GM23338 (cell line): ENCODE results near the gene KSR2. TPM values are rescaled to one million over a fixed set of nuclear protein-coding genes. Genes with fewer than 3 reads are reported as not detected.

Experiments used
- ATAC-seq: fragments of 200-7000 bp; cut with Tn5 transposase; 3 replicates; pipeline ENCODE4 v1.9.1; 2020
- DNase-seq: peaks from one replicate; pipeline ENCODE4 v3.0.0-alpha.2; 2015; ENCODE audit warnings: low spot score
- H2AFZ ChIP-seq: fragments of 200-600 bp; sonication (generic); 2 replicates; pipeline ENCODE4 v1.8.0; 2016; ENCODE audit warnings: antibody characterized with exemption, mild to moderate bottlenecking, moderate library complexity
- H3F3A ChIP-seq: fragments of 200-600 bp; sonication (generic); replicated peaks from 2 replicates; pipeline ENCODE4 v1.8.0; 2017; ENCODE audit warnings: antibody characterized with exemption, mixed run types, low read depth
- H3K27ac ChIP-seq: fragments of 200-600 bp; sonication (generic); 2 replicates; pipeline ENCODE4 v1.6.1; 2016; ENCODE audit warnings: low read depth
- H3K27me3 ChIP-seq: fragments of 200-600 bp; sonication (generic); 2 replicates; pipeline ENCODE4 v1.8.0; 2016; ENCODE audit warnings: mild to moderate bottlenecking, mixed run types, moderate library complexity; ENCODE audit not compliant: insufficient read depth
- H3K36me3 ChIP-seq: fragments of 200-600 bp; sonication (generic); 2 replicates; pipeline ENCODE4 v1.8.0; 2016; ENCODE audit warnings: mild to moderate bottlenecking; ENCODE audit not compliant: insufficient read depth
- H3K4me1 ChIP-seq: fragments of 200-600 bp; sonication (generic); 2 replicates; pipeline ENCODE4 v1.8.0; 2016; ENCODE audit warnings: mild to moderate bottlenecking, moderate library complexity; ENCODE audit not compliant: insufficient read depth
- H3K4me2 ChIP-seq: fragments of 200-600 bp; sonication (generic); 2 replicates; pipeline ENCODE4 v1.7.1; 2017; ENCODE audit warnings: mixed run types
- H3K4me3 ChIP-seq: fragments of 200-600 bp; sonication (generic); 2 replicates; pipeline ENCODE4 v1.6.1; 2016; ENCODE audit warnings: mixed run types
- H3K79me2 ChIP-seq: fragments of 200-600 bp; sonication (generic); replicated peaks from 2 replicates; pipeline ENCODE4 v1.8.0; 2017; ENCODE audit warnings: mild to moderate bottlenecking; ENCODE audit not compliant: insufficient read depth
- H3K9me2 ChIP-seq: fragments of 200-600 bp; sonication (generic); 2 replicates; pipeline ENCODE4 v1.8.0; 2017; ENCODE audit not compliant: insufficient read depth
- H4K20me1 ChIP-seq: fragments of 200-600 bp; sonication (generic); replicated peaks from 2 replicates; pipeline ENCODE4 v1.8.0; 2017; ENCODE audit warnings: mild to moderate bottlenecking; ENCODE audit not compliant: insufficient read depth
- H3K27ac Mint-ChIP-seq: 2 replicates; pipeline ENCODE4 v1.8.0; 2020; ENCODE audit warnings: inconsistent platforms, mild to moderate bottlenecking, moderate library complexity, mixed read lengths
- H3K27me3 Mint-ChIP-seq: 3 replicates; pipeline ENCODE4 v1.8.0; 2022; ENCODE audit warnings: low read depth, mild to moderate bottlenecking, moderate library complexity, mixed read lengths, inconsistent platforms; ENCODE audit not compliant: insufficient read depth, poor library complexity
- H3K36me3 Mint-ChIP-seq: 3 replicates; pipeline ENCODE4 v1.8.0; 2021; ENCODE audit warnings: low read depth, mild to moderate bottlenecking, inconsistent platforms, moderate library complexity, mixed read lengths
- H3K4me1 Mint-ChIP-seq: 3 replicates; pipeline ENCODE4 v1.8.0; 2020; ENCODE audit warnings: mild to moderate bottlenecking, inconsistent platforms, mixed read lengths
- H3K4me3 Mint-ChIP-seq: 3 replicates; pipeline ENCODE4 v1.8.0; 2021; ENCODE audit warnings: moderate library complexity, mild to moderate bottlenecking, inconsistent platforms, mixed read lengths
- H3K9me3 Mint-ChIP-seq: 3 replicates; pipeline ENCODE4 v1.8.0; 2020; ENCODE audit warnings: moderate library complexity, mild to moderate bottlenecking, inconsistent platforms, mixed read lengths
- CREB1 ChIP-seq: fragments of 250-450 bp; sonication (Bioruptor Pico); IDR thresholded peaks from 2 replicates; pipeline ENCODE4 v1.5.0; 2020; ENCODE audit warnings: low read depth, mild to moderate bottlenecking, moderate library complexity
- EZH2 ChIP-seq: fragments of 200-600 bp; sonication (generic); IDR thresholded peaks from one replicate; pipeline ENCODE4 v1.8.0; 2017; ENCODE audit warnings: antibody characterized with exemption, mild to moderate bottlenecking, low read depth; ENCODE audit not compliant: unreplicated experiment
- EZH2phosphoT487 ChIP-seq: fragments of 200-600 bp; sonication (generic); IDR thresholded peaks from one replicate; pipeline ENCODE4 v1.8.1; 2018; ENCODE audit warnings: antibody characterized with exemption; ENCODE audit not compliant: unreplicated experiment
- JUNB ChIP-seq: IDR thresholded peaks from one replicate; pipeline ENCODE4 v1.6.1; 2016; ENCODE audit warnings: antibody characterized with exemption; ENCODE audit not compliant: unreplicated experiment
- NANOG ChIP-seq: IDR thresholded peaks from 2 replicates; pipeline ENCODE4 v1.6.1; 2016; ENCODE audit warnings: antibody characterized with exemption, borderline replicate concordance
- POLR2AphosphoS5 ChIP-seq: IDR thresholded peaks from 2 replicates; pipeline ENCODE4 v1.6.1; 2016; ENCODE audit warnings: antibody characterized with exemption, low read depth
- REST ChIP-seq: IDR thresholded peaks from one replicate; pipeline ENCODE4 v1.6.1; 2018; ENCODE audit warnings: antibody characterized with exemption; ENCODE audit not compliant: unreplicated experiment
- STAT1 ChIP-seq: IDR thresholded peaks from one replicate; pipeline ENCODE4 v1.6.1; 2016; ENCODE audit warnings: antibody characterized with exemption; ENCODE audit not compliant: unreplicated experiment
- ZNF114 ChIP-seq: fragments of 250-450 bp; sonication (Bioruptor Pico); IDR thresholded peaks from 2 replicates; pipeline ENCODE4 v1.5.0; 2020; ENCODE audit warnings: mild to moderate bottlenecking, moderate library complexity
- ZNF331 ChIP-seq: fragments of 250-450 bp; sonication (Bioruptor Pico); IDR thresholded peaks from 2 replicates; pipeline ENCODE4 v1.5.0; 2020; ENCODE audit warnings: low read depth, mild to moderate bottlenecking, moderate library complexity
- ZNF462 ChIP-seq: fragments of 250-450 bp; sonication (Bioruptor Pico); IDR thresholded peaks from 2 replicates; pipeline ENCODE4 v1.5.0; 2020; ENCODE audit warnings: mild to moderate bottlenecking, moderate library complexity
- polyA plus RNA-seq: library from polyadenylated mRNA; unstranded; fragments of >200 nt; fragmentation: Nextera tagmentation; extraction: Ambion mirVana; gene quantifications from 2 replicates; pipeline ENCODE4 v1.2.1, GENCODE V29; 2016
- total RNA-seq: library from RNA; depleted of rRNA; stranded (reverse); fragments of >200 nt; shearing (Covaris generic); gene quantifications from 2 replicates; pipeline ENCODE4 v1.2.3, GENCODE V29; 2014
- TF ChIP-seq, protein P1 (sequence below): IDR thresholded peaks from 2 replicates; pipeline ENCODE4 v1.6.1; 2016; ENCODE audit warnings: antibody characterized with exemption
- TF ChIP-seq, protein P2 (sequence below), 2 experiments: fragments of 200-600 bp in 1 of 2; sonication (generic) in 1 of 2; conservative IDR thresholded peaks; 2 replicates each; pipeline versions ENCODE4 v1.5.1 to v1.6.1; 2016 to 2017; ENCODE audit warnings: antibody characterized with exemption in 2 of 2, low read depth in 2 of 2, mild to moderate bottlenecking in 2 of 2, moderate library complexity in 1 of 2

The KSR2 gene
- total and polyA plus RNA-seq, 2 experiments from 2014 or later: 1.1 to 2.7 TPM

- H3K4me1 Mint-ChIP-seq: peaks cover 17% of the 10 kb centered on the region
- no peak for TF ChIP-seq STAT1
- TF ChIP-seq, protein P1, sequence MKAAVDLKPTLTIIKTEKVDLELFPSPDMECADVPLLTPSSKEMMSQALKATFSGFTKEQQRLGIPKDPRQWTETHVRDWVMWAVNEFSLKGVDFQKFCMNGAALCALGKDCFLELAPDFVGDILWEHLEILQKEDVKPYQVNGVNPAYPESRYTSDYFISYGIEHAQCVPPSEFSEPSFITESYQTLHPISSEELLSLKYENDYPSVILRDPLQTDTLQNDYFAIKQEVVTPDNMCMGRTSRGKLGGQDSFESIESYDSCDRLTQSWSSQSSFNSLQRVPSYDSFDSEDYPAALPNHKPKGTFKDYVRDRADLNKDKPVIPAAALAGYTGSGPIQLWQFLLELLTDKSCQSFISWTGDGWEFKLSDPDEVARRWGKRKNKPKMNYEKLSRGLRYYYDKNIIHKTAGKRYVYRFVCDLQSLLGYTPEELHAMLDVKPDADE: no peak
- no peak for TF ChIP-seq EZH2
- no peak for TF ChIP-seq REST
- TF ChIP-seq EZH2phosphoT487: no peak
- TF ChIP-seq, protein P2, sequence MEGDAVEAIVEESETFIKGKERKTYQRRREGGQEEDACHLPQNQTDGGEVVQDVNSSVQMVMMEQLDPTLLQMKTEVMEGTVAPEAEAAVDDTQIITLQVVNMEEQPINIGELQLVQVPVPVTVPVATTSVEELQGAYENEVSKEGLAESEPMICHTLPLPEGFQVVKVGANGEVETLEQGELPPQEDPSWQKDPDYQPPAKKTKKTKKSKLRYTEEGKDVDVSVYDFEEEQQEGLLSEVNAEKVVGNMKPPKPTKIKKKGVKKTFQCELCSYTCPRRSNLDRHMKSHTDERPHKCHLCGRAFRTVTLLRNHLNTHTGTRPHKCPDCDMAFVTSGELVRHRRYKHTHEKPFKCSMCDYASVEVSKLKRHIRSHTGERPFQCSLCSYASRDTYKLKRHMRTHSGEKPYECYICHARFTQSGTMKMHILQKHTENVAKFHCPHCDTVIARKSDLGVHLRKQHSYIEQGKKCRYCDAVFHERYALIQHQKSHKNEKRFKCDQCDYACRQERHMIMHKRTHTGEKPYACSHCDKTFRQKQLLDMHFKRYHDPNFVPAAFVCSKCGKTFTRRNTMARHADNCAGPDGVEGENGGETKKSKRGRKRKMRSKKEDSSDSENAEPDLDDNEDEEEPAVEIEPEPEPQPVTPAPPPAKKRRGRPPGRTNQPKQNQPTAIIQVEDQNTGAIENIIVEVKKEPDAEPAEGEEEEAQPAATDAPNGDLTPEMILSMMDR (conservative IDR thresholded peaks at IDR 0.05; ENCODE audit: low read depth in 2 of 2): no peak
- no peak for TF ChIP-seq CREB1 (CRISPR knock-in tag)
- TF ChIP-seq ZNF462 (CRISPR knock-in tag): no peak
- no peak for TF ChIP-seq ZNF114
- no peak for TF ChIP-seq POLR2AphosphoS5
- no peak for TF ChIP-seq ZNF331
- TF ChIP-seq NANOG: no peak
- no peak for TF ChIP-seq JUNB
- Histone ChIP-seq H3K4me1 (peaks cover 16% of the 10 kb centered on the region; the same call in 1 of the 2 replicates), H3K36me3 (no peaks in the 10 kb centered on the region), H2AFZ (no peak overlapping the region), H3K4me2 (no peak overlapping the region), H3K4me3 (no peak overlapping the region), H3K27me3 (no peaks in the 10 kb centered on the region), H3K79me2 (no peaks in the 10 kb centered on the region), H3F3A (no peaks in the 10 kb centered on the region), H3K27ac (no peak overlapping the region), H4K20me1 (no peaks in the 10 kb centered on the region), H3K9me2 (no peaks in the 10 kb centered on the region)
- H3K27ac Mint-ChIP-seq: no peak overlapping the region
- no peaks in the 10 kb centered on the region for H3K9me3 Mint-ChIP-seq
- H3K4me3 Mint-ChIP-seq: no peak overlapping the region
- ATAC-seq: no peak
- peaks cover 7% of the 10 kb centered on the region for H3K27me3 Mint-ChIP-seq
- DNase-seq: no peak
- no peaks in the 10 kb centered on the region; the same call in 2 of the 3 replicates for H3K36me3 Mint-ChIP-seq
Observed at GRCh38 chr12:117699575-117699974, 269.2 kb downstream of the KSR2 start.
